WTC11 (cell line): ENCODE results near the gene PFN2. TPM values are rescaled to one million over a fixed set of nuclear protein-coding genes. Genes with fewer than 3 reads are reported as not detected.
A peak's percentile ranks its signal among the peaks of the same experiment; 100 is the strongest.

Experiments
- E2F5 ChIP-seq: sonication (generic); formaldehyde crosslinking; IDR thresholded peaks from 2 replicates; pipeline ENCODE4 v1.8.1; 2022; ENCODE audit warnings: mild to moderate bottlenecking, moderate library complexity, missing genetic modification reagents
- ETV6 ChIP-seq: sonication (generic); formaldehyde crosslinking; IDR thresholded peaks from 2 replicates; pipeline ENCODE4 v1.8.1; 2022; ENCODE audit warnings: mild to moderate bottlenecking, missing genetic modification reagents
- GRHL2 ChIP-seq: fragments of 250-450 bp; sonication (Bioruptor Pico); IDR thresholded peaks from 2 replicates; pipeline ENCODE4 v1.8.0; 2022; ENCODE audit warnings: mild to moderate bottlenecking, moderate library complexity; ENCODE audit not compliant: insufficient replicate concordance, severe bottlenecking
- HMGA2 ChIP-seq: fragments of 250-450 bp; sonication (Bioruptor Pico); IDR thresholded peaks from 2 replicates; pipeline ENCODE4 v1.4.0; 2021; ENCODE audit warnings: mild to moderate bottlenecking, moderate library complexity
- IRF1 ChIP-seq: sonication (generic); formaldehyde crosslinking; IDR thresholded peaks from 2 replicates; pipeline ENCODE4 v1.8.0; 2023; ENCODE audit warnings: missing genetic modification reagents
- IRF2 ChIP-seq: sonication (generic); formaldehyde crosslinking; IDR thresholded peaks from 2 replicates; pipeline ENCODE4 v1.8.0; 2022; ENCODE audit warnings: low read depth, missing genetic modification reagents, borderline replicate concordance
- KAT7 ChIP-seq: sonication (generic); formaldehyde crosslinking; IDR thresholded peaks from 2 replicates; pipeline ENCODE4 v1.8.1; 2023; ENCODE audit warnings: missing genetic modification reagents, mild to moderate bottlenecking, borderline replicate concordance
- NFE2L1 ChIP-seq: sonication (generic); formaldehyde crosslinking; IDR thresholded peaks from 2 replicates; pipeline ENCODE4 v1.8.1; 2023; ENCODE audit warnings: missing genetic modification reagents
- NR3C1 ChIP-seq: sonication (generic); formaldehyde crosslinking; conservative IDR thresholded peaks from 2 replicates; pipeline ENCODE4 v1.8.1; 2023; ENCODE audit warnings: low read depth, mild to moderate bottlenecking, missing genetic modification reagents
- PRDM15 ChIP-seq: sonication (generic); formaldehyde crosslinking; IDR thresholded peaks from 2 replicates; pipeline ENCODE4 v1.8.0; 2022; ENCODE audit warnings: missing genetic modification reagents
- RELA ChIP-seq: sonication (generic); formaldehyde crosslinking; IDR thresholded peaks from 2 replicates; pipeline ENCODE4 v1.8.1; 2022; ENCODE audit warnings: missing genetic modification reagents, mild to moderate bottlenecking, borderline replicate concordance
- RORB ChIP-seq: fragments of 250-450 bp; sonication (Bioruptor Pico); IDR thresholded peaks from 2 replicates; pipeline ENCODE4 v1.9.0; 2021; ENCODE audit warnings: mild to moderate bottlenecking
- TEAD1 ChIP-seq: sonication (generic); formaldehyde crosslinking; IDR thresholded peaks from 2 replicates; pipeline ENCODE4 v1.8.0; 2022; ENCODE audit warnings: mild to moderate bottlenecking, missing genetic modification reagents
- TP53 ChIP-seq: sonication (generic); formaldehyde crosslinking; IDR thresholded peaks from 2 replicates; pipeline ENCODE4 v1.8.1; 2023; ENCODE audit warnings: mild to moderate bottlenecking, missing genetic modification reagents
- ZBTB21 ChIP-seq: sonication (generic); formaldehyde crosslinking; IDR thresholded peaks from 2 replicates; pipeline ENCODE4 v1.8.1; 2023; ENCODE audit warnings: mild to moderate bottlenecking, missing genetic modification reagents, borderline replicate concordance
- ZNF219 ChIP-seq: sonication (generic); formaldehyde crosslinking; IDR thresholded peaks from 2 replicates; pipeline ENCODE4 v1.8.0; 2023; ENCODE audit warnings: missing genetic modification reagents, mild to moderate bottlenecking, borderline replicate concordance
- ZNF263 ChIP-seq: sonication (generic); formaldehyde crosslinking; IDR thresholded peaks from 2 replicates; pipeline ENCODE4 v1.8.1; 2022; ENCODE audit warnings: low read depth, mild to moderate bottlenecking, moderate library complexity, missing genetic modification reagents
- ZNF317 ChIP-seq: sonication (generic); formaldehyde crosslinking; IDR thresholded peaks from 2 replicates; pipeline ENCODE4 v1.8.1; 2023; ENCODE audit warnings: low read depth, mild to moderate bottlenecking, moderate library complexity, missing genetic modification reagents, borderline replicate concordance
- ZNF671 ChIP-seq: fragments of 250-450 bp; sonication (Bioruptor Pico); IDR thresholded peaks from 2 replicates; pipeline ENCODE4 v1.8.0; 2021; ENCODE audit warnings: mild to moderate bottlenecking
- total RNA-seq: library from RNA; stranded (reverse); gene quantifications from 3 replicates; pipeline ENCODE4 v1.2.3, GENCODE V29; 2021
- TF ChIP-seq, protein P1 (sequence below): fragments of 250-450 bp; sonication (Bioruptor Pico); conservative IDR thresholded peaks from 2 replicates; pipeline ENCODE4 v1.9.0; 2021; ENCODE audit warnings: mild to moderate bottlenecking
- TF ChIP-seq, protein P2 (sequence below): sonication (generic); formaldehyde crosslinking; IDR thresholded peaks from 2 replicates; pipeline ENCODE4 v1.8.1; 2023; ENCODE audit warnings: mild to moderate bottlenecking, moderate library complexity, missing genetic modification reagents
- TF ChIP-seq, protein P3 (sequence below): fragments of 250-450 bp; sonication (Bioruptor Pico); IDR thresholded peaks from 2 replicates; pipeline ENCODE4 v1.9.0; 2021; ENCODE audit warnings: mild to moderate bottlenecking
- TF ChIP-seq, protein P4 (sequence below): sonication (generic); formaldehyde crosslinking; IDR thresholded peaks from 2 replicates; pipeline ENCODE4 v1.8.1; 2022; ENCODE audit warnings: missing genetic modification reagents, borderline replicate concordance
- TF ChIP-seq, protein P5 (sequence below): sonication (generic); formaldehyde crosslinking; IDR thresholded peaks from 2 replicates; pipeline ENCODE4 v1.8.0; 2022; ENCODE audit warnings: mild to moderate bottlenecking, missing genetic modification reagents

PFN2 gene
- total RNA-seq, 1 experiment from 2014 or later: 158 TPM

DNA sequence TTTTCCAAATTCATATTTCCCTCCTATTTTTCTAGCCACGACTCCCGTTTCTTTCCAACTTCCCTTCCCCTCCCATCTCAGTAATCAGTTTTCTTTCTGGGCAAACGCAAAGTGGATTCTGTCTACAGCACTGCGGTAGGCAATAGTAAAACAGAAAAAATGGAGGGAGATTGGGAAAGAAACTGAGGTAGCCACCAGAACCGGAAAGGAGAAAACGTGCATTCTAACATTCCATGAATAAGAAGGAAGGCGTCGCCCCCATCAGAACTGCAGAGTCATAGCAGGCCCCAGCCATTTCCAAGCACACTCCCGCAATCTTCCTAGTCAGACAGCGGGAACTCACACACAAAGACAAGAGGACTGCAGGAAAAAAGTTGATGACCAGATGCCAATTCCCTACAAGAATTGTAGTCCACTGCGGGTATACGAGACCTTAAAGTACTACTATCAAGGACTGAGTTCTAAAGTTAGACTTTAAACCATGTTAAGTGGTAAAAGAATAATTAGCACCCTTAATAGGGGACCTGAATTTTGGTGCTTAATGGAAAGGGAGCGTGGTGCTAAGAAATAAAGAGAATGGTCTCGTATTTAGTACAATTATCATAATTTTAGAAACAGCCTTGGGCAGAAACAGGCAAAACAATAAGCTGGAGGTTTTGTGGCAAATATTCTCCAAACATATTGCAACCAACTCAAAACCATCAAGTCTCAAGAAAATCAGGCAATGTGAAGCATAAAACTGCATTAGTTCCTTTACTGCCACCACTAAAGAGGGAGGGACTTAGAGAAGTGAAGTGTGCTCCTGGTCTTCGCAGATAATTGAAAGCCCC, 1.4 kb downstream of the PFN2 start (continued):
- TF ChIP-seq PRDM15 (no peak), IRF2 (CRISPR knock-in tag) (no peak), IRF1 (no peak), E2F5 (CRISPR knock-in tag) (no peak), ZNF317 (CRISPR knock-in tag) (no peak), HMGA2 (no peak), GRHL2 (CRISPR knock-in tag) (no peak), ETV6 (CRISPR knock-in tag) (no peak), RELA (CRISPR knock-in tag) (no peak), NFE2L1 (peak; percentile 98), KAT7 (CRISPR knock-in tag) (no peak), RORB (no peak), ZNF263 (CRISPR knock-in tag) (no peak), TEAD1 (CRISPR knock-in tag) (peak; percentile 64), NR3C1 (CRISPR knock-in tag) (no peak), ZNF671 (peak; percentile 49; the same call in 1 of the 2 replicates), ZNF219 (CRISPR knock-in tag) (no peak), ZBTB21 (CRISPR knock-in tag) (no peak), TP53 (CRISPR knock-in tag) (no peak)
- TF ChIP-seq, protein P1, sequence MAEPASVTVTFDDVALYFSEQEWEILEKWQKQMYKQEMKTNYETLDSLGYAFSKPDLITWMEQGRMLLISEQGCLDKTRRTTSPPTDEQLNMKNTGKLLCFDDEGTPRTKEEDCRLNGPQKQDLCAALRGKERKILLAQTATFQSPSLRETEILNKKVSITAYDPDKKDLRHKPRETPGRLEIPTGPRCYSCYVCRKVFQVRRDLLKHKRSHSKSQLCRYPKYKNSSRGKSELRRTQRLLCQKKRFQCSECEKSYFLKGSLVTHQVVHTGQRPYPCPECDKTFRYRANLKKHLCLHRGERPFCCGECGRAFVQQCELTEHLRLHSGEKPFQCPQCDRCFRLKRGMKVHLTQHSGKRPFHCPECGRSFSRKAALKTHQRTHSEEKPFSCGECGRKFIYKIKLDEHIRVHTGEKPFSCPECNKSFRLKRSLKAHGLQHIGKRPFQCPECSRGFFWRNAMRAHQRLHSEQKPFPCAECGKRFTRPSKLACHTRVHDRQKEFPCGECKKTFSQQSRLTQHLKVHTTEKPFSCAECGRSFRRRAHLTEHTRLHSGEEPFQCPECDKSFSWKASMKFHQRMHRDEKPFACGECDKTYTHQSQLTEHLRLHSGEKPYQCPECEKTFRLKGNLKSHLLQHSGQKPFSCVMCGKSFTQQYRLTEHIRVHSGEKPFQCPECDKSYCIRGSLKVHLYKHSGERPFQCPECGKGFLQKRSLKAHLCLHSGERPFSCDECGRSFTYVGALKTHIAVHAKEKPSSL (CRISPR knock-in tag): no peak
- TF ChIP-seq, protein P2, sequence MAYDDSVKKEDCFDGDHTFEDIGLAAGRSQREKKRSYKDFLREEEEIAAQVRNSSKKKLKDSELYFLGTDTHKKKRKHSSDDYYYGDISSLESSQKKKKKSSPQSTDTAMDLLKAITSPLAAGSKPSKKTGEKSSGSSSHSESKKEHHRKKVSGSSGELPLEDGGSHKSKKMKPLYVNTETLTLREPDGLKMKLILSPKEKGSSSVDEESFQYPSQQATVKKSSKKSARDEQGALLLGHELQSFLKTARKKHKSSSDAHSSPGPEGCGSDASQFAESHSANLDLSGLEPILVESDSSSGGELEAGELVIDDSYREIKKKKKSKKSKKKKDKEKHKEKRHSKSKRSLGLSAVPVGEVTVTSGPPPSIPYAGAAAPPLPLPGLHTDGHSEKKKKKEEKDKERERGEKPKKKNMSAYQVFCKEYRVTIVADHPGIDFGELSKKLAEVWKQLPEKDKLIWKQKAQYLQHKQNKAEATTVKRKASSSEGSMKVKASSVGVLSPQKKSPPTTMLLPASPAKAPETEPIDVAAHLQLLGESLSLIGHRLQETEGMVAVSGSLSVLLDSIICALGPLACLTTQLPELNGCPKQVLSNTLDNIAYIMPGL (CRISPR knock-in tag): no peak
- TF ChIP-seq, protein P3, sequence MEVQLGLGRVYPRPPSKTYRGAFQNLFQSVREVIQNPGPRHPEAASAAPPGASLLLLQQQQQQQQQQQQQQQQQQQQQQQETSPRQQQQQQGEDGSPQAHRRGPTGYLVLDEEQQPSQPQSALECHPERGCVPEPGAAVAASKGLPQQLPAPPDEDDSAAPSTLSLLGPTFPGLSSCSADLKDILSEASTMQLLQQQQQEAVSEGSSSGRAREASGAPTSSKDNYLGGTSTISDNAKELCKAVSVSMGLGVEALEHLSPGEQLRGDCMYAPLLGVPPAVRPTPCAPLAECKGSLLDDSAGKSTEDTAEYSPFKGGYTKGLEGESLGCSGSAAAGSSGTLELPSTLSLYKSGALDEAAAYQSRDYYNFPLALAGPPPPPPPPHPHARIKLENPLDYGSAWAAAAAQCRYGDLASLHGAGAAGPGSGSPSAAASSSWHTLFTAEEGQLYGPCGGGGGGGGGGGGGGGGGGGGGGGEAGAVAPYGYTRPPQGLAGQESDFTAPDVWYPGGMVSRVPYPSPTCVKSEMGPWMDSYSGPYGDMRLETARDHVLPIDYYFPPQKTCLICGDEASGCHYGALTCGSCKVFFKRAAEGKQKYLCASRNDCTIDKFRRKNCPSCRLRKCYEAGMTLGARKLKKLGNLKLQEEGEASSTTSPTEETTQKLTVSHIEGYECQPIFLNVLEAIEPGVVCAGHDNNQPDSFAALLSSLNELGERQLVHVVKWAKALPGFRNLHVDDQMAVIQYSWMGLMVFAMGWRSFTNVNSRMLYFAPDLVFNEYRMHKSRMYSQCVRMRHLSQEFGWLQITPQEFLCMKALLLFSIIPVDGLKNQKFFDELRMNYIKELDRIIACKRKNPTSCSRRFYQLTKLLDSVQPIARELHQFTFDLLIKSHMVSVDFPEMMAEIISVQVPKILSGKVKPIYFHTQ (CRISPR knock-in tag): 0 out of 2 replicates have a peak, but pooled peaks have one; percentile 29
- TF ChIP-seq, protein P4, sequence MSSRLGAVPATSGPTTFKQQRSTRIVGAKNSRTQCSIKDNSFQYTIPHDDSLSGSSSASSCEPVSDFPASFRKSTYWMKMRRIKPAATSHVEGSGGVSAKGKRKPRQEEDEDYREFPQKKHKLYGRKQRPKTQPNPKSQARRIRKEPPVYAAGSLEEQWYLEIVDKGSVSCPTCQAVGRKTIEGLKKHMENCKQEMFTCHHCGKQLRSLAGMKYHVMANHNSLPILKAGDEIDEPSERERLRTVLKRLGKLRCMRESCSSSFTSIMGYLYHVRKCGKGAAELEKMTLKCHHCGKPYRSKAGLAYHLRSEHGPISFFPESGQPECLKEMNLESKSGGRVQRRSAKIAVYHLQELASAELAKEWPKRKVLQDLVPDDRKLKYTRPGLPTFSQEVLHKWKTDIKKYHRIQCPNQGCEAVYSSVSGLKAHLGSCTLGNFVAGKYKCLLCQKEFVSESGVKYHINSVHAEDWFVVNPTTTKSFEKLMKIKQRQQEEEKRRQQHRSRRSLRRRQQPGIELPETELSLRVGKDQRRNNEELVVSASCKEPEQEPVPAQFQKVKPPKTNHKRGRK (CRISPR knock-in tag): no peak
- TF ChIP-seq, protein P5, sequence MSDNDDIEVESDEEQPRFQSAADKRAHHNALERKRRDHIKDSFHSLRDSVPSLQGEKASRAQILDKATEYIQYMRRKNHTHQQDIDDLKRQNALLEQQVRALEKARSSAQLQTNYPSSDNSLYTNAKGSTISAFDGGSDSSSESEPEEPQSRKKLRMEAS: peak; percentile 39; the same call in 1 of the 2 replicates
